ENCODE measurements around the gene SYT4.
A peak's percentile ranks its signal among the peaks of the same experiment; 100 is the strongest.

Gene SYT4

GRCh38 chr18:43271593-43272432 lies 5.5 kb downstream of the SYT4 start:
- Histone ChIP-seq H3K9ac (ENCODE audit: low read depth, low read length, poor library complexity, severe bottlenecking) (no peak overlapping the region), H3K79me2 (ENCODE audit: insufficient read depth, low read length) (no peaks in the 10 kb centered on the region), H3K9me2 (replicated peaks; ENCODE audit: low read depth, low read length) (no peaks in the 10 kb centered on the region), H3K4me1 (ENCODE audit: insufficient read depth, low read length, poor library complexity, severe bottlenecking) (no peaks in the 10 kb centered on the region), H3K27me3 (ENCODE audit: insufficient read depth, low read length, poor library complexity, severe bottlenecking) (no peaks in the 10 kb centered on the region), H3F3A (ENCODE audit: low read depth) (no peaks in the 10 kb centered on the region), H3K9me3 (ENCODE audit: insufficient read depth, low read depth, low read length) (no peaks in the 10 kb centered on the region), H3K36me3 (ENCODE audit: insufficient read depth, low read length) (no peaks in the 10 kb centered on the region), H2AFZ (ENCODE audit: low read length) (peak overlapping the region; percentile 68), H3K4me2 (ENCODE audit: low read depth, low read length, poor library complexity, severe bottlenecking) (peak overlapping the region; percentile 50), H3K4me3 (ENCODE audit: low read length, poor library complexity, severe bottlenecking) (no peak overlapping the region), H4K20me1 (ENCODE audit: insufficient read depth, low read length, poor library complexity, severe bottlenecking) (no peaks in the 10 kb centered on the region)
- TF ChIP-seq CTCF (conservative IDR thresholded peaks at IDR 0.05; ENCODE audit: low read length): peak; percentile 70
- no peak for TF ChIP-seq EZH2phosphoT487 (IDR thresholded peaks at IDR 0.05; ENCODE audit: borderline replicate concordance)

GRCh38 chr18:43267818-43268217 lies 9.5 kb downstream of the SYT4 start:
- H3K79me2 ChIP-seq (ENCODE audit: insufficient read depth, low read length): no peaks in the 10 kb centered on the region
- H3K9ac ChIP-seq (ENCODE audit: low read depth, low read length, poor library complexity, severe bottlenecking): no peak overlapping the region
- H4K20me1 ChIP-seq (ENCODE audit: insufficient read depth, low read length, poor library complexity, severe bottlenecking): no peaks in the 10 kb centered on the region
- no peak overlapping the region for H3K4me3 ChIP-seq (ENCODE audit: low read length, poor library complexity, severe bottlenecking)
- no peaks in the 10 kb centered on the region for H3K9me2 ChIP-seq (replicated peaks; ENCODE audit: low read depth, low read length)
- no peaks in the 10 kb centered on the region for H3K9me3 ChIP-seq (ENCODE audit: insufficient read depth, low read depth, low read length)
- no peak overlapping the region for H3K4me2 ChIP-seq (ENCODE audit: low read depth, low read length, poor library complexity, severe bottlenecking)
- TF ChIP-seq CTCF (conservative IDR thresholded peaks at IDR 0.05; ENCODE audit: low read length) (no peak), EZH2phosphoT487 (IDR thresholded peaks at IDR 0.05; ENCODE audit: borderline replicate concordance) (no peak)
- H3F3A ChIP-seq (ENCODE audit: low read depth): no peaks in the 10 kb centered on the region
- H3K27me3 ChIP-seq (ENCODE audit: insufficient read depth, low read length, poor library complexity, severe bottlenecking): no peaks in the 10 kb centered on the region
- no peaks in the 10 kb centered on the region for H3K36me3 ChIP-seq (ENCODE audit: insufficient read depth, low read length)
- H3K4me1 ChIP-seq (ENCODE audit: insufficient read depth, low read length, poor library complexity, severe bottlenecking): no peaks in the 10 kb centered on the region
- H2AFZ ChIP-seq (ENCODE audit: low read length): no peak overlapping the region

- Histone ChIP-seq H4K20me1 (ENCODE audit: insufficient read depth, low read length, poor library complexity, severe bottlenecking) (no peaks in the 10 kb centered on the region), H3K4me1 (ENCODE audit: insufficient read depth, low read length, poor library complexity, severe bottlenecking) (no peaks in the 10 kb centered on the region), H3K27me3 (ENCODE audit: insufficient read depth, low read length, poor library complexity, severe bottlenecking) (no peaks in the 10 kb centered on the region), H3K9me3 (ENCODE audit: insufficient read depth, low read depth, low read length) (no peaks in the 10 kb centered on the region), H2AFZ (ENCODE audit: low read length) (no peak overlapping the region), H3K4me3 (ENCODE audit: low read length, poor library complexity, severe bottlenecking) (no peak overlapping the region), H3F3A (ENCODE audit: low read depth) (no peaks in the 10 kb centered on the region), H3K9me2 (replicated peaks; ENCODE audit: low read depth, low read length) (no peaks in the 10 kb centered on the region), H3K79me2 (ENCODE audit: insufficient read depth, low read length) (no peaks in the 10 kb centered on the region), H3K4me2 (ENCODE audit: low read depth, low read length, poor library complexity, severe bottlenecking) (no peak overlapping the region), H3K36me3 (ENCODE audit: insufficient read depth, low read length) (no peaks in the 10 kb centered on the region), H3K9ac (ENCODE audit: low read depth, low read length, poor library complexity, severe bottlenecking) (no peak overlapping the region)
- TF ChIP-seq EZH2phosphoT487 (IDR thresholded peaks at IDR 0.05; ENCODE audit: borderline replicate concordance) (no peak), CTCF (conservative IDR thresholded peaks at IDR 0.05; ENCODE audit: low read length) (no peak)
Measured at GRCh38 chr18:43265465-43265864, 11.8 kb downstream of the SYT4 start.
